T1000 (cell line): ENCODE measurements around the gene ERGIC3.

Experiments
- DNase-seq: peaks from one replicate; lab custom pipeline; 2025; ENCODE audit warnings: mixed read lengths; lab: John Stamatoyannopoulos, UW

The ERGIC3 gene

DNA sequence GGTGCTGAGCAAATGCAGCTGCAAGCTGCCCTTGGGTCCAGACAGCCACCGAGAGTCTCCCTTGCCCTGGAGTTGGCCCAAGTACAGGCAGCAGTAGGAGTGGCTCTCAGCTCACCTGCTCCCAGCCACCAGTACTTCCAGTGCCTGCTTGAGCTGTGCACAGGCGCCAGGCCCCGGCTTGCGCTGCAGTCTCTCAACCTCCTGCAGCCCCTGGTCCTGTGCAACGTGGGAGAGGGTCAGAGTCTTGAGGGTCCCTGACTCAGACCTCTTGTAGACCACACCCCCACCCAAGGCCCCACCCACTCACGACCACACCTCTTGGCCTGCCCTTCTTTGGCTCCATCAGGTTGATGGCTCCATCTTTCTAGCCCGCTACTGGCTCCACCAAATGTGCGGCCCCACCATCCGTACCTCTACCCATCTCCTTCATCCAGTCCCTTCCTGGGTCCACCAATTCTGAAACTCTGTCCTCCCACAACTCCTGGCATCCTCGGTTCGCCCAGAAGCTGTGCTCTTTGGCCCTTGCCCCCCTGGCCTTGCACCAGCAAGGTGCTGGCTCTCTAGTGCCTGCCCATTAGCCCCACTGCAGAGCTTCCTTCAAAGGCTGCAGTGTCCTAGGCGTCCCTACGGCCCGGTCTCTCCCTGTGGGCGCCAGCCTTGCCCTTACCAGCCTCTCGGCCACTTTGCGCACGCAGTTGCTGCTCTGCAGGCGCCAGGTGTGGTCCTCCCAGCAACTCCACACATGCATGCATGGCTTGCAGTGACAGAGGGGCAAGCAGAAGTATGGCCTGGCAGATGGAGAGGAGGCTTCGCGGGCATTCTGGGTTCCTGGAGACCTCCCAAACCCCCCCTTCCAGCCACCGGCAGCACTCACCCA is 57.3 kb downstream of the ERGIC3 start:
- DNase-seq = no peak

GRCh38 chr20:35599776-35600120 is 57.9 kb downstream of the ERGIC3 start:
- no peak for DNase-seq

DNA sequence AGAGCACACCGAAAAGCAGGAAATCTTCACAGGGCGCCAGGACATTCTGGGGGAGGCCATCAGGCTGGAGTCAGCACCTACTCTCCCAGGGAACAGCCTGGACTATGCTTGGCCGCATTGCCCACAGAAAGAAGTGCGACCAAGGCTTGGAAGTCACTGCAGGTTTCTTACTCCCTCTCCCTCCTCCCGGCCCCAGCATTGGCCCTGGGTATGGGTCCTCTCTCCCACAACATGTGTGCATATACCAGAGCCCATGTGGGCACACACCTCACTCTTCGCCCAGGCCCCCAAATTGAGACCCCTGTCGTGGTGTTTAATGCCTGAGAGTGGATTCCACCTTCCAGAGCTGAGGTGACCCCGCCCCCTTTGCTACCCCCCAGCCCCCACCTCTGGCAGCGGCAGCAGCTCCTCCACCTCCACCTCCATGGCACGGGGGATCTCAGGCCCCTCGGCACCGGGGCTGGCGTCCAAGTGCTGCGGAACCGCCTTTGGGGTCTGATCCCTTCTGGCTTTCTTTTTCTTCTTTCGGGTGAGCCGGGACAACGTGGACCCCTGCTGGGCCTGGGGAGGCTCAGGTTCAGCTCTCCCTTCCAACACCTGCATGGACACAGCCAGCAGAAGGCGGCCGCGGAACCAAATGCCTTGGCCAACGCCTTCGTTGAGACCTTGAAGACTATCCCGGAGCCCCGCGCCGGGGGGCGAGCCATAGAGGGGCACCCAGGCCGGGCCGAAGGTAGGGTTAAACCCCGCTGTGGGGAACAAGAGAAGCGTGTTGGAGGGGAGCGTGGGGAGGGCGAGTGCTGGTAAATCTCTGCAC is 58.5 kb downstream of the ERGIC3 start:
- DNase-seq = no peak

DNA sequence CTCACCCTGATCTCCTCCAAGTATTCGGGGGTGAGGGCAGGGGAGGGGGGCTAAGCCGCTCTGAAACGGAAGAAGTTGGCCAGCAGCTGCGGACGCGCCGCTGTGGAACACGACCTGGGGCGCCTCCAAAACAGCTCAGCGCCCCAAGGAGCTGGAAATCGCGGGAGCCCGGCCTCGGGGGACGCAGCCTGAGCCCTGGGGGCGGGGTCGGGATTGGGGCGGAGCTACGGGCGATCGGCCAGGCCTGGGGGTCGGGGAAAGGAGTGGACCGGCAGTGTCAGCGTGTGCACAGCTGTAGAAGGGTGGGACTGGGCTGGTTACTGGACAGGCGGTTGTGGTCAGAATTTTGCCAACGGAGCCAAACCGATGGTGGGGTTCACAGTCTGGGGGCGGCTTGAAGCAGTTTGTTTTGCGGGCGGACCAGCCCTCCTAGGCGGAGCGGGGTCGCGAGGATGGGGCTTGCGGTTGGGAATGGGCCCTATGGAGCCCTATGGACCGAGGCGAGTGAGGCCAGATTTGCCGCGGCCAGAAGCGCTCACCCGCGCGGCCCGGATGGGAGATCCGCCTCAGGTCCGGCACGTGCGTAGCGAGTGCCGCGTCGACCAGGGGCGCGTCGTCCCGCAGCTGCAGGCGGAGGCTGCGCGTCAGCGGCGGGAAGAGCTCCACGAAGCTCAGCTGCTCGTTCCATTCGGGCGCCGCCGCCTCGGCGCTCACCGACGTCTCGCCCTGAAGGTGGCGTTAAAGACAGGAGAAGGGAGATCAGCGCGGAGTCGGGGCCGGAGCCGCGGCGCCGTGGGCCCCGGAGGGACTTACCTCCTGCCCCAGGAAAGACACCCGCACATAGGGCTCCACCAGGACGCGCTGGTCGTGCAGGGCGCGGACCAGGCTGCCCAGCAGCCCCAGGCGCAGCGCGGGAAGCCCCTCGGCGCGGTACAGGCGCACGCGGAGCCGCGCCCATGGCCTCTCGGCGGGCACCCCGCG is 59.4 kb downstream of the ERGIC3 start:
- DNase-seq = peak; percentile 20

DNA sequence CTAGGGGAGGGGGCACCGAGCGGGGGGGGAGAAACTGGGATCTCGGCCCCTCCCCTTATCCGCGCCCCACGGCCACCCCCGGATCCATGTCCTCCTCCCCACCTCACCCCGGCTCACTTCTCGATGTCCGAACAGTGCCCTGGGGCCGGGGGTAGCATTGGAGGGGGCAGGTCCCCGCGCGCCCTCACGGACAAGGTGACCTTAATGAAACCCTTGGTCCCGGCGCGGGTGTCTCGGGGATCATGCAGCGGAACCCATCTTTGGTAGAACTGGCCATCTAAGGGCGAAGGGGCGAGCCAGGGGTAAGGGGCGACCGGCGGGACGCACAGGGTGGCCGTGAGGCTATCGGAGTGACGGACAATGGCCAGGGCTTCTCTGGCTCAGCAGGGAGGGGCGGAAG is 60.1 kb downstream of the ERGIC3 start:
- DNase-seq = no peak

GRCh38 chr20:35602851-35603495 is 61.1 kb downstream of the ERGIC3 start:
- no peak for DNase-seq

GRCh38 chr20:35603695-35604448 is 62.0 kb downstream of the ERGIC3 start:
- no peak for DNase-seq

GRCh38 chr20:35604449-35604747 is 62.5 kb downstream of the ERGIC3 start:
- DNase-seq = no peak

- no peak for DNase-seq
Observed at GRCh38 chr20:35606127-35606526, 64.2 kb downstream of the ERGIC3 start.
